Central memory CD8-positive, alpha-beta T cell (primary cell): ENCODE results near the gene SYT8.

Source experiments
- ATAC-seq: fragments of 150-1000 bp; cut with Tn5 transposase; replicated peaks from 2 replicates; pipeline ENCODE4 v1.10.0; 2022; ENCODE audit warnings: mild to moderate bottlenecking, moderate FRiP score, moderate number of reproducible peaks; ENCODE audit not compliant: poor library complexity, severe bottlenecking; ENCODE audit errors: extremely low read depth
- DNase-seq, 2 donors: peaks; one replicate each; pipeline ENCODE4 v3.0.0; 2021; ENCODE audit warnings: low spot score in 2 of 2
- H3K27ac Mint-ChIP-seq: one replicate; pipeline ENCODE4 v1.8.0; 2022; ENCODE audit warnings: low read depth, mild to moderate bottlenecking, moderate library complexity, mixed read lengths
- H3K27me3 Mint-ChIP-seq: one replicate; pipeline ENCODE4 v1.8.0; 2022; ENCODE audit warnings: mixed read lengths
- H3K36me3 Mint-ChIP-seq: one replicate; pipeline ENCODE4 v1.8.0; 2022; ENCODE audit warnings: mild to moderate bottlenecking, moderate library complexity, mixed read lengths; ENCODE audit not compliant: insufficient read depth
- H3K4me1 Mint-ChIP-seq: one replicate; pipeline ENCODE4 v1.8.0; 2022; ENCODE audit warnings: mixed read lengths
- H3K4me3 Mint-ChIP-seq: one replicate; pipeline ENCODE4 v1.8.0; 2022; ENCODE audit warnings: mild to moderate bottlenecking, moderate library complexity, mixed read lengths
- H3K9me3 Mint-ChIP-seq: one replicate; pipeline ENCODE4 v1.8.0; 2022; ENCODE audit warnings: mixed read lengths

SYT8 gene

GRCh38 chr11:1830322-1831223 lies 4.2 kb upstream of the SYT8 start:
- H3K4me1 Mint-ChIP-seq, result peaks cover 5% of the 10 kb centered on the region
- no peak overlapping the region for H3K27ac Mint-ChIP-seq
- no peaks in the 10 kb centered on the region for H3K9me3 Mint-ChIP-seq
- no peak overlapping the region for H3K4me3 Mint-ChIP-seq
- H3K27me3 Mint-ChIP-seq, result peaks cover 40% of the 10 kb centered on the region
- ATAC-seq (no peak), DNase-seq (no peak)
- H3K36me3 Mint-ChIP-seq, result no peaks in the 10 kb centered on the region

- no peak overlapping the region for H3K27ac Mint-ChIP-seq
- peaks cover 40% of the 10 kb centered on the region for H3K27me3 Mint-ChIP-seq
- no peaks in the 10 kb centered on the region for H3K9me3 Mint-ChIP-seq
- DNase-seq (no peak), ATAC-seq (no peak)
- no peak overlapping the region for H3K4me3 Mint-ChIP-seq
- H3K36me3 Mint-ChIP-seq, result peaks cover 2% of the 10 kb centered on the region
- peaks cover 5% of the 10 kb centered on the region for H3K4me1 Mint-ChIP-seq
Observed at GRCh38 chr11:1831338-1832210, 3.2 kb upstream of the SYT8 start.

- H3K9me3 Mint-ChIP-seq, result no peaks in the 10 kb centered on the region
- ATAC-seq, result no peak
- peaks cover 37% of the 10 kb centered on the region for H3K27me3 Mint-ChIP-seq
- H3K27ac Mint-ChIP-seq, result no peak overlapping the region
- DNase-seq, result peak; percentile 40 to 76
- no peak overlapping the region for H3K4me3 Mint-ChIP-seq
- peaks cover 5% of the 10 kb centered on the region for H3K4me1 Mint-ChIP-seq
- peaks cover 2% of the 10 kb centered on the region for H3K36me3 Mint-ChIP-seq
Observed at GRCh38 chr11:1832211-1832919, 2.4 kb upstream of the SYT8 start.

DNA sequence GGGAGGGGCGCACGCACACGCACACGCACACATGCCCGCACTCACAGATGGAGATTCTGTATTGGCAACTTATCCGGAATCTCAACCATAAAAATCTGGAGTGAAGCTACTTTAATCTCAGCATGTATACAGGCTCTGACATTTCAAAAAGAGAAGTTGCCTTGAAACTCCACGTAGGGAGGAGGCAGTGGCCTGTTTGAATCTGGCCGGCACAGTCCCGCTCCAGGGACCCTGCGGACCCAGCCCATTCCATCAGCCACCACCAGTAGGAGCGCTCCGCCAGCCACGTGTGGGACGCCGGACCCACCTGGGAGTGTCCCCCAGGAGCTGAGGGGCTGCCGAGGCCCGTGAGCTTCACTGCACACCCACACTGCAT lies 1.9 kb upstream of the SYT8 start:
- Mint-ChIP-seq H3K9me3 (no peaks in the 10 kb centered on the region), H3K36me3 (peaks cover 2% of the 10 kb centered on the region), H3K27ac (no peak overlapping the region), H3K4me3 (no peak overlapping the region), H3K4me1 (peaks cover 5% of the 10 kb centered on the region), H3K27me3 (peaks cover 32% of the 10 kb centered on the region)
- ATAC-seq, result no peak
- DNase-seq, result no peak

DNA sequence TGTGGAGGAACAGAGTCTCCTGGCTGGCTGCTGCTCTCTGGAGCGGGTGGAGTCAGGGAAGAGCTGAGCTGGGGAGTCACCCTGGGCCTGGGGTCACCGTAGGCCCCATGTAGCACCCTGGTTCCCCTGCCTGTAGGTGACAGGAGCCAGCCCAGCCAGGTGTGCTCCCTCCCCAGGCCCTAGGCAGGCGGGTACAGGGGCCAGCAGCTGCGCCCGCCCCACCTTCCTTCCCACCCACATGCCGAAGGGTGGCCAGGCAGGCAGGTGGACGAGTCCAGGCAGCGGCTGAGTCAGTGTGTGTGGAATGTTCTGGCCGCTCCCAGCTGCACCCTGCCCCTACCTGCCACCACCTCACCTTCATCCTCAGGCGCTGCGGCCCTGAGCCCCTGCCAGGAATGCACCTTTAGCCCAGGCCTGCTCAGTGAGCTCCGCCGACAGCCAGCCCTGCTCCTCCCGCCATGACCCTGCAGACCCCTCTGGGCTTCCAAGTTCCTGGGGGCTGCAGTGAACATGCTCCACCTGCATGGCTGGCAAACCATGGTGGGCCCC lies 654 bp upstream of the SYT8 start:
- no peak overlapping the region for H3K27ac Mint-ChIP-seq
- peaks cover 2% of the 10 kb centered on the region for H3K36me3 Mint-ChIP-seq
- H3K4me3 Mint-ChIP-seq, result no peak overlapping the region
- ATAC-seq (no peak), DNase-seq (no peak)
- H3K9me3 Mint-ChIP-seq, result no peaks in the 10 kb centered on the region
- peaks cover 5% of the 10 kb centered on the region for H3K4me1 Mint-ChIP-seq
- peaks cover 21% of the 10 kb centered on the region for H3K27me3 Mint-ChIP-seq

DNA sequence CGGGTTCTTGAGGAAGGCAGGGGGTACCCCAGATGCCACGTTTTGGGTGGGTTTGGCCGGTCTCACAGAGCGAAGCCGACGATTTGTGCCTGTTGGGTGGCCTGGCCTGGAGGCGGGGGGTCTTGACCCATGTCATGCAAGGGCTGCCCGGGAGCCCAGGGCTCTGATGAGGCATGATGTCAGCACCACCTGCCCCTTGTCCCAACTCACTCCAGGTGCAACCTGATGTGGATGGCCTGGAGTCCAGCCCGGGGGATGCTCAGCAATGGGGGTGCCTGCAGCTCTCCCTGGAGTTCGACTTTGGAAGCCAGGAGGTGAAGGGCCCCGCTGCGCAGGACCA lies 851 bp downstream of the SYT8 start:
- no peak for DNase-seq

DNA sequence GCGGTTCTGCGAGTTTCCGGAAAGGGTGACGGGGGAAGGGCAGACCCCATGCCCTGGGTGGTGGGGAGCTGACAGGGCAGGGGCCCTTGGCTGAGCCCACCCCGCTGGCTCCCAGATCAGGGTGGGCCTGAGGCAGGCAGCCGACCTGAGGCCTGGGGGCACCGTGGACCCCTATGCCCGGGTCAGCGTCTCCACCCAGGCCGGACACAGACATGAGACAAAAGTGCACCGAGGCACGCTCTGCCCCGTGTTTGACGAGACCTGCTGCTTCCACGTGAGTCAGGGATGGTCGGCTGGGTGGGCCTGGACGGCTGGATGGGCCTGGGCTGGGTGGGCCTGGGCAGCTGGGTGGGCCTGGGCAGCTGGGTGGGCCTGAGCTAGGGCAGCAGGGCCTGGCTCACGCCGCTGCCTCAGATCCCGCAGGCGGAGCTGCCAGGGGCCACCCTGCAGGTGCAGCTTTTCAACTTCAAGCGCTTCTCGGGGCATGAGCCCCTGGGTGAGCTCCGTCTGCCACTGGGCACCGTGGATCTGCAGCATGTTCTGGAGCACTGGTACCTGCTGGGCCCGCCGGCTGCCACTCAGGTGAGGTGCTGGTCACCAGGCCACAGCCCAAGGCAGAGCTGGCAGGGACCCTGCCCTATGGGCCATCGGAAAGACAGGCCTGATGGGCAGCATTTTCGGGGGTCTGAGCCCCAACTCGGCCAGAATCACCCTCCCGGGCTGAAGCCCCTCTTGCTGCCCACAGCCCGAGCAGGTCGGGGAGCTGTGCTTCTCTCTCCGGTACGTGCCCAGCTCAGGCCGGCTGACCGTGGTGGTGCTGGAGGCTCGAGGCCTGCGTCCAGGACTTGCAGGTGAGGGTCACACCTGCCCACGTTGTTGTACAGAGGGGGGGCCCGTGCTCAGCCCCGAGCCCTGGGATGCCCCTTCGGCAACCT lies 1.5 kb downstream of the SYT8 start:
- Mint-ChIP-seq H3K4me1 (peaks cover 14% of the 10 kb centered on the region), H3K27me3 (peaks cover 18% of the 10 kb centered on the region), H3K27ac (no peak overlapping the region), H3K36me3 (peaks cover 2% of the 10 kb centered on the region), H3K9me3 (no peaks in the 10 kb centered on the region), H3K4me3 (no peak overlapping the region)
- no peak for ATAC-seq
- DNase-seq, result no peak

More for the DNA sequence above, 851 bp downstream of the SYT8 start:
- Mint-ChIP-seq H3K9me3 (no peaks in the 10 kb centered on the region), H3K36me3 (peaks cover 2% of the 10 kb centered on the region), H3K4me3 (no peak overlapping the region), H3K4me1 (peaks cover 14% of the 10 kb centered on the region), H3K27ac (no peak overlapping the region), H3K27me3 (peaks cover 18% of the 10 kb centered on the region)
- no peak for ATAC-seq

GRCh38 chr11:1837171-1838076 lies 2.6 kb downstream of the SYT8 start:
- DNase-seq (peak; percentile 78 to 79), ATAC-seq (peak; percentile 87)
- no peaks in the 10 kb centered on the region for H3K9me3 Mint-ChIP-seq
- H3K27me3 Mint-ChIP-seq, result peaks cover 9% of the 10 kb centered on the region
- peaks cover 2% of the 10 kb centered on the region for H3K36me3 Mint-ChIP-seq
- no peak overlapping the region for H3K27ac Mint-ChIP-seq
- no peak overlapping the region for H3K4me3 Mint-ChIP-seq
- peaks cover 9% of the 10 kb centered on the region for H3K4me1 Mint-ChIP-seq

GRCh38 chr11:1838077-1838425 lies 3.3 kb downstream of the SYT8 start:
- ATAC-seq (peak; percentile 9), DNase-seq (no peak)
- Mint-ChIP-seq H3K9me3 (no peaks in the 10 kb centered on the region), H3K27ac (no peak overlapping the region), H3K4me3 (no peak overlapping the region), H3K36me3 (peaks cover 2% of the 10 kb centered on the region), H3K27me3 (peaks cover 8% of the 10 kb centered on the region), H3K4me1 (peaks cover 12% of the 10 kb centered on the region)

GRCh38 chr11:1838426-1839144 lies 3.8 kb downstream of the SYT8 start, which contains the start of gene TNNI2:
Gene TNNI2 (plus strand): TSS chr11:1838981. CDS start chr11:1839697, 716 bp downstream.
- Mint-ChIP-seq H3K27me3 (peaks cover 3% of the 10 kb centered on the region), H3K27ac (peak within 1 kb of the TSS; percentile 44), H3K4me3 (no peak within 1 kb of the TSS), H3K36me3 (peaks cover 2% of the 10 kb centered on the region), H3K4me1 (peaks cover 17% of the 10 kb centered on the region), H3K9me3 (no peaks in the 10 kb centered on the region)
- DNase-seq, result no peak
- no peak for ATAC-seq
